GM10248 (cell line): ENCODE measurements around the gene ACTR3C.
A peak's percentile ranks its signal among the peaks of the same experiment; 100 is the strongest.

Source experiments
- CTCF ChIA-PET: fragments of 300-600 bp; sonication (Branson Sonifier 250); formaldehyde crosslinking; extraction: SDS; loops from one replicate; lab custom pipeline; 2021; ENCODE audit warnings: antibody characterized with exemption; lab: Yijun Ruan, JAX
- POLR2A ChIA-PET: fragments of 350-650 bp; sonication (Branson Sonifier 250); formaldehyde crosslinking; extraction: SDS; loops from one replicate; lab custom pipeline; 2020; ENCODE audit warnings: antibody characterized with exemption; lab: Yijun Ruan, JAX
- DNase-seq: peaks from one replicate; pipeline ENCODE4 v3.0.0; 2012; ENCODE audit errors: extremely low spot score
- TF ChIP-seq, protein P1 (sequence below): IDR thresholded peaks from 2 replicates; pipeline ENCODE4 v1.5.1; 2012; ENCODE audit warnings: mild to moderate bottlenecking, low read depth; ENCODE audit errors: extremely low read depth, missing control alignments, control extremely low read depth

Gene ACTR3C

DNA sequence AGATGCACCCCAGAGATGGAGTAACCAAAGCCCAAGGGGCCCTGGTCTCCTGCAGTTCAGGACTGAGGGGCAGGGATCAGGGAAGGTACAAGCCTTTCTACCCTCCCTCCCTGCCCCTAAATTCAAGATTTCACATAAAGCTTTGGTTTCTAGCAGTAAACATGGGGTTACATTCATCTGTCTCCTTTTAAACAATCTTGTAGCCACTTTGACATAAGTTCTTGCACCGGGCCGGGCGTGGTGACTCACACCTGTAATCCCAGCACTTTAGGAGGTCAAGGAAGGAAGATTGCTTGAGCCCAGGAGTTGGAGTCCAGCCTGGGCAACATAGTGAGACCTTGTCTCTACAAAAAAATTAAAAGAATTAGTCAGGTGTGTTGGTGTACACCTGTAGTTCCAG lies 4.0 kb upstream of the ACTR3C start:
- no peak for DNase-seq
- CTCF ChIA-PET, result interaction anchor here (0.9 to 1.6 kb wide), 2 partner anchors 14 to 139 kb away, joined by 3 to 5 read pairs; no protein-coding TSS in a partner anchor
- POLR2A ChIA-PET, result interaction anchor here (0.7 kb wide), 1 partner anchor 11 kb away, joined by 11 read pairs; no protein-coding TSS in a partner anchor
- TF ChIP-seq, protein P1, sequence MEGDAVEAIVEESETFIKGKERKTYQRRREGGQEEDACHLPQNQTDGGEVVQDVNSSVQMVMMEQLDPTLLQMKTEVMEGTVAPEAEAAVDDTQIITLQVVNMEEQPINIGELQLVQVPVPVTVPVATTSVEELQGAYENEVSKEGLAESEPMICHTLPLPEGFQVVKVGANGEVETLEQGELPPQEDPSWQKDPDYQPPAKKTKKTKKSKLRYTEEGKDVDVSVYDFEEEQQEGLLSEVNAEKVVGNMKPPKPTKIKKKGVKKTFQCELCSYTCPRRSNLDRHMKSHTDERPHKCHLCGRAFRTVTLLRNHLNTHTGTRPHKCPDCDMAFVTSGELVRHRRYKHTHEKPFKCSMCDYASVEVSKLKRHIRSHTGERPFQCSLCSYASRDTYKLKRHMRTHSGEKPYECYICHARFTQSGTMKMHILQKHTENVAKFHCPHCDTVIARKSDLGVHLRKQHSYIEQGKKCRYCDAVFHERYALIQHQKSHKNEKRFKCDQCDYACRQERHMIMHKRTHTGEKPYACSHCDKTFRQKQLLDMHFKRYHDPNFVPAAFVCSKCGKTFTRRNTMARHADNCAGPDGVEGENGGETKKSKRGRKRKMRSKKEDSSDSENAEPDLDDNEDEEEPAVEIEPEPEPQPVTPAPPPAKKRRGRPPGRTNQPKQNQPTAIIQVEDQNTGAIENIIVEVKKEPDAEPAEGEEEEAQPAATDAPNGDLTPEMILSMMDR, result no peak

DNA sequence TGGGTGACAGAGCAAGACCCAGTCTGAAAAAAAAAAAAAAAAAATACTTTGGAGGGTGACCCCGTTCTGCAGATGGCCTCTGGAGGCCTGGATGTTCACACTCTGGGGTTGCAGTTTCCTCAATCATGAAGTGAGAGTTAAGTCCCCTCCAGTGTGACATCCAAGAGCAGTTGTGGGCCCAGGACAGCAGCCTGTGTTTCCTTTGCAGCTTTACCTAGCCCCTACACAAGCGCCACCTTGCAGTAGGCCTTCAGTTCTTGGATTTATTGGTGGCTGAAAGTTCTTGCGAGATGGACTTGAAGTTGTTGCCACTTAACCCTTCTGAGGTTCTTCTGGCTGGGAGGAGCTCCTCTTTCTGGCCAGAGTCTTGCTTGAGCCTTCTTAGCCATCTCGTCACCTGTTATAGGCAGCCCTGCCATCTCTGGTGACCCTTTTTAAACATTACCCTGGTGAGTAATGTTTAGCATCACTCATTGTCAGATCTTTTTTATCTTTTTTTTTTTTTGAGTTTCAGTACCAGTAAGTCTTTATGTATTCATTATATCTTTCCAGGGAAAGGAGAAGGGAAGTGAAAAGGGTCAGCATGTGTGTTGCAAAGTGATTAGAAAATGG lies 3.4 kb upstream of the ACTR3C start:
- ChIA-PET CTCF (interaction anchor here (0.9 to 1.8 kb wide), 4 partner anchors 8 to 139 kb away, joined by 3 to 5 read pairs (median 4); no protein-coding TSS in a partner anchor), POLR2A (interaction anchor here (0.7 kb wide), 2 partner anchors 12 to 14 kb away, joined by 4 to 11 read pairs; no protein-coding TSS in a partner anchor)
- TF ChIP-seq, protein P1, result no peak
- no peak for DNase-seq

DNA sequence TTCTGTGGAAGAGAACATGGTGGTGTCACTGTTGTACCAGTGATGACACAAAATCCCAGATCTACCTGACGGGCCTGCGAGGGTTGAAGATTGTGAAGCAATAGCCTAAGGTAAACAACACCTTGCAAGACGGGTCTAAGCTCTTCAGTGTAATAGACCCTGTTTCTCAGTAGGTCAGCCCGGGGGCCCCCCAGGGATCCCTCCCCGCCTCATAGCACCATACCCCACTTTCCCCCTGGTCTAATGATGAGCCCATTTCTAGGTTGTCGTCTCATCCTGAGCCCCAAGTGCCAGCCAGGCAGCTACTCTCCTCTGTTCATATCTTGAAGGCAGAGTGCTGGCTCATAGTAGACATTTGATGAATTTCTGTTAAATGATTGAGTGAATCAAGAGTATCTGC lies 2.6 kb upstream of the ACTR3C start:
- DNase-seq, result no peak
- ChIA-PET CTCF (interaction anchor here (0.9 to 1.8 kb wide), 5 partner anchors 9 to 45 kb away, joined by 3 to 5 read pairs (median 4); no protein-coding TSS in a partner anchor), POLR2A (no interaction called here)
- TF ChIP-seq, protein P1, result no peak

DNA sequence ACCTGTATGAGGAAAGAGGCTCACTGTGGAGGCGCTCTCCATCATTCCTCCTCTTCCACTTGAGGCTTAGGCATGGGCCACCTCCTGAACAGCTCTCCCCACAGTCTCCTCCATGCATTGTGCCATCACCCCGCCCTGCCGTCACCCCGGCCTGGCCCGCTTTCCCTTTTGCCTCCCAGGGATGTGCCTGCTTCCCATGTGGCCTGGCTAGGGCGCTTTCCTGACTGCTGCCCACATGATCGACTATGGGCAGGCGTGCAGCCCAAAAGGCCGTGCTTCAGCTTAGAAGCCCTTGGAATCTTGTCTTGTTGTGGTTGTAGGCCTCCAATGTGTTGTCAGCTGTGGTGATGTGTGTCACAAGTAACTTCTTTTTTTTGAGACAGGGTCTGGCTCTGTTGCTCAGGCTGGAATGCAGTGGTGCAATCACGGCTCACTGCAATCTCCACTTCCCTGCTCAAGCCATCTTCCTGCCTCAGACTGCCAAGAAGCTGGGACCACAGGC lies 1.8 kb upstream of the ACTR3C start:
- ChIA-PET POLR2A (no interaction called here), CTCF (interaction anchor here (1.1 to 1.8 kb wide), 3 partner anchors 21 to 45 kb away, joined by 3 to 5 read pairs (median 4); no protein-coding TSS in a partner anchor)
- TF ChIP-seq, protein P1, result no peak
- DNase-seq, result no peak

DNA sequence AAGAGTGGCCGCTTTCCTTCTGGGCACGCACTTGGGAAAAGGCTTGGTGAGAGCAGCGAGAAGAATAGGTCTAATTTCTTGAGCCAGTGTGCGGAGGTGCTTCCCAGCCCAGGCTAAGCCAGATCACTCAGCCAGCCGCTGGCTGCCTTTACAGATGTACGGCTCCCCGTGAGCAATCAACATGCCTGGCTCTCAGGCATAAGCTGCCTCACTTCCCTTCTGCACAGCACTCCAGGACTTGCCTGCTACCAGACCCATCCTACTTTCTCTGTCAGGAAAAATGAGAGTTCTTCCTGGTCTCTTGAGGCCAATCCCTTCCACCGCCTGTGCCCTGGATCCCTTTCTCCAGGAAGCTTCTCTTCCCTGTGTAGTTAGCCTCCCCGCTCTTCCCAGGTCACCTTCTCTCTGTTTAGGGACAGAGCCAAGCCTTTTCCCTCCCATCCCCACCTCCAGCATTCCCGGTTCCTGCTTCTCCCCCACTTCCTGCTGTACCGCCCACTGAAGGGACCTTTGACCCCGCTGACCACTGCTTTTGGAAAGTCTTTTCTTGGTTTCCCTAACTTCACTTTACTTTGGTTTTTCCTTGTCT lies 1.1 kb upstream of the ACTR3C start:
- DNase-seq, result peak; percentile 17
- ChIA-PET CTCF (interaction anchor here (2.9 kb wide), 1 partner anchor 10 kb away, joined by 10 read pairs; no protein-coding TSS in a partner anchor), POLR2A (no interaction called here)
- TF ChIP-seq, protein P1, result no peak

DNA sequence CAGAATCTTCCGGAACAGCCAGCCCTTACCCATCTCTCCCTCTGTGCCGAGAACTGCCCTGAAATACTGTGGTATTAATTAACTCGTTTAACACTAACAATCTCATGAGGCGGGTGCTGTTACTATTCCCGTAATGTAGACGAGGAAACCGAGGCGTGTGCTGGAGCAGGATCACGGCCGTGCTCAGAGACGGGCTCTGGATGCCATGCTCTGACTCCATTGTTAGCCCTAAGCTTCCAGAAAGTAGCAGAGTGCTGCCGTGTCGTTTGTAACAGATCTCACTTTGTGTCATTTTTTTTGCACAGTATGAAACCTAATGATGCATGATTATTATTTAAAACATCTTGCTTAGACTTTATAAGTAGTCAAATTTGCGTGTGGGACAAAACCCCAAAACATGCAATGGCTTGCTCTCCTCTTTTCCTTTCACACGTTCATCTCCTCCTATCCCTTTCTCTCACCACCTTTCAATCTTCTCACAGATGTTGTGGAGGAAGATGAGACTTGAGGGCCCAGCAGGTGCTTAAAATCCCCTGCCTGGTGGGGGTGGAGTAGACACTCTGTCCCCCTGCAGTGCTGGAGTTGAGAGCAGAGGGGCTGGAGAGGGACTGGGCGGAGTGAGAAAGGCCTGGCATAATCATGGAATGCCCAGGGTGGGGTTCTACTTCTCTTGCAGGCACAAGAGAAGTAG lies 482 bp upstream of the ACTR3C start:
- DNase-seq, result peak; percentile 24
- TF ChIP-seq, protein P1, result no peak
- ChIA-PET CTCF (interaction anchor here (1.1 to 2.9 kb wide), 2 partner anchors 9 to 96 kb away, joined by 3 to 10 read pairs; no protein-coding TSS in a partner anchor), POLR2A (no interaction called here)
